ENCODE data around the gene LILRB1. TPM values are rescaled to one million over a fixed set of nuclear protein-coding genes. Genes with fewer than 3 reads are reported as not detected.
"Not testable (repeated sequence)": the region's sequence is repeated elsewhere in the genome, so short reads cannot be mapped to it uniquely, and the experiment has no call there.

The LILRB1 gene
- total and polyA plus RNA-seq, 2 of the 13 experiments (the other 11 are each of a cell fraction or from before 2014, with no cell fraction given) = not detected

- CTCF ChIA-PET (ENCODE audit: low intra/inter-chr PET ratio, low total read pairs); H4K20me1 ChIP-seq (ENCODE audit: insufficient read depth, low read length); H3K27ac ChIP-seq (ENCODE audit: extremely low read length, insufficient read depth, low read length); H3K4me2 ChIP-seq (ENCODE audit: low read depth, low read length); H3K4me3 ChIP-seq (replicated peaks in 1 of 3; ENCODE audit: insufficient read depth in 1 of 3, low read depth in 2 of 3, low read length in 3 of 3); H3K36me3 ChIP-seq (replicated peaks in 1 of 2; ENCODE audit: control insufficient read depth in 1 of 2, insufficient read depth in 2 of 2, low read length in 2 of 2); intact Hi-C loops (cut with micrococcal nuclease; ENCODE audit: unreplicated experiment); H2AFZ ChIP-seq (ENCODE audit: low read length); in situ Hi-C loops (cut with HindIII; ENCODE audit: extremely low pct_ligation_motif_present, low pct_unique_long_range_greater_than_20kb); ATAC-seq; DNase-seq (ENCODE audit: low spot score); H3K9me3 ChIP-seq (ENCODE audit: low read length); H3K9ac ChIP-seq (ENCODE audit: insufficient read depth, low read depth, low read length); H3K79me2 ChIP-seq (ENCODE audit: insufficient read depth, low read length); H3K4me1 ChIP-seq (ENCODE audit: insufficient read depth, low read length); H3K27me3 ChIP-seq (ENCODE audit: control insufficient read depth in 1 of 2, insufficient read depth in 2 of 2, low read length in 2 of 2); FAIRE-seq; BruUV-seq (replicated peaks): not testable (repeated sequence)
- 26% methylated on average over 19 of the region's 23 CpGs for WGBS (ENCODE audit: low lambda C conversion rate)
- POLR2A ChIA-PET = interaction anchor here (0.6 kb wide), 1 partner anchor 237 kb away, joined by 3 read pairs; no protein-coding TSS in a partner anchor
These were observed 1.4 kb downstream of the LILRB1 start for GRCh38 chr19:54631489-54632337.

GRCh38 chr19:54632517-54632916 lies 2.2 kb downstream of the LILRB1 start:
- H3K4me1 ChIP-seq (ENCODE audit: insufficient read depth, low read length); H3K4me2 ChIP-seq (ENCODE audit: low read depth, low read length); POLR2A ChIA-PET; H4K20me1 ChIP-seq (ENCODE audit: insufficient read depth, low read length); in situ Hi-C loops (cut with HindIII; ENCODE audit: extremely low pct_ligation_motif_present, low pct_unique_long_range_greater_than_20kb); DNase-seq (ENCODE audit: low spot score); H3K9ac ChIP-seq (ENCODE audit: insufficient read depth, low read depth, low read length); H3K36me3 ChIP-seq (replicated peaks in 1 of 2; ENCODE audit: control insufficient read depth in 1 of 2, insufficient read depth in 2 of 2, low read length in 2 of 2); H2AFZ ChIP-seq (ENCODE audit: low read length); H3K79me2 ChIP-seq (ENCODE audit: insufficient read depth, low read length); H3K27ac ChIP-seq (ENCODE audit: extremely low read length, insufficient read depth, low read length); BruUV-seq (replicated peaks); H3K9me3 ChIP-seq (ENCODE audit: low read length); FAIRE-seq; intact Hi-C loops (cut with micrococcal nuclease; ENCODE audit: unreplicated experiment); H3K4me3 ChIP-seq (replicated peaks in 1 of 3; ENCODE audit: insufficient read depth in 1 of 3, low read depth in 2 of 3, low read length in 3 of 3); ATAC-seq; CTCF ChIA-PET (ENCODE audit: low intra/inter-chr PET ratio, low total read pairs); H3K27me3 ChIP-seq (ENCODE audit: control insufficient read depth in 1 of 2, insufficient read depth in 2 of 2, low read length in 2 of 2): not testable (repeated sequence)
- WGBS (ENCODE audit: low lambda C conversion rate) = 21% methylated on average over 14 of the region's 16 CpGs

All from HepG2 (cell line).